Epidermal melanocyte (primary cell): Measurements from ENCODE around the gene TBC1D17.
A peak's percentile ranks its signal among the peaks of the same experiment; 100 is the strongest.

Source experiments
- DNase-seq: peaks from one replicate; pipeline ENCODE4 v3.0.0; 2011; ENCODE audit warnings: low spot score; ENCODE audit not compliant: insufficient read length

Gene TBC1D17

DNA sequence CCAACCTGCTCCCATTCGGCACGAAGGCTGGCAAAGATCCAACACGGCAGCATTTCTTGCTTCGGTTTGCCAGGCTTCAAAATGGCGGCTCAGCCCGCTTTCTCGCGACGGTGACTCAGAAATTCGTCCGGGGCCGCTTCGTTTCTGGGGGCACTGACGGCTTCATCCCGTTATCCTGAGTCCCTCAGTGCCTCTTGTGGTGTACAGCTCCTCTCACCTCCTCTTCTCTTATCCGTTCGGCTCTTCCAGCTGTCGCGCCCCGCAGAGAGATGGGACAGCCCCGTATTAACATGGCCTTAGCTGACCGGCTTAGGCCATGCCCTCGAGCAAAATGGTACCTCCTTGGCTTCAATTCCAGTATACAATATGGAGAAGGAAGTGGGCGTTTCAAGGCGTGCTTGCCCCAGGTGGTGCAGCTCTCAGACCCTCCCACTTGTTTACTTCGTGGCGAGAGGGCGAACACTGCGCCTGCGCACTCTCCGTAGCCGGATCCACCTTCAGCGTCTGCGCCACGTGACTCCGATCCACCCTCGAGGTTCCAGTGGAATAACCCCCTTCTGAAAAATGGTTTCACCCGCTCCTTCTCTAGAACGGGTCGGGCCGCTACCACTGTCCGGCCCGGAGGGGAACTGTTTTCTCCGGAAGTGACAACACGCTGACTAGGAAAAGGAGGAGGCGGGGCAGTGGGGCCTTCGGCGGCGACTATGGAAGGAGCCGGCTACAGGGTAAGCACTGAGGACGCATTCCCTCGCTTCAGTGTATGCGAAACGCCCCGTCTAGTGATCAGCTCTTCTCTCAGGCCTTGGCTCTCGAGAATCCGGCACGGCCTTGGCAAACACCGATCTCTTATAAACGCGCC, at the start of gene TBC1D17, which contains the start of gene AKT1S1:
Gene TBC1D17 (plus strand): TSS at position 683 of the 859 bp plus-strand sequence. CDS start 22 bp downstream, at position 705.
Gene AKT1S1 (minus strand): TSS at position 336 of the 859 bp plus-strand sequence. CDS start 4,060 bp downstream, outside the sequence.
- peak; percentile 99 for DNase-seq

DNA sequence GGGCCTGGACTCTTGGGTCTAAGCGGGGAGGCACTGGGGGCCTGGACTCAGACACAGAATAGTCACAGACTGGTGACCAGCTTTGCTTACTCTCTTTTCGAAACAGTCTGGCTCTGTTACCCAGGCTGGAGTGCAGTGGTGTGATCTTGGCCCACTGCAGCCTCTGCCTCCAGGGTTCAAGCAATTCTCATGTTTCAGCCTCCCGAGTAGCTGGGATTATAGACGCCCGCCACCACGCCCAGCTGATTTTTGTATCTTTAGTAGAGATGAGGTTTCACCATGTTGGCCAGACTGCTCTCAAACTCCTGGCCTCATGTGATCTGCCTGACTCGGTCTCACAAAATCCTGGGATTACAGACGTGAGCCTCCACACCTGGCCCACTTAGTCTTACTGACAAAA, 48.3 kb upstream of the TBC1D17 start:
- no peak for DNase-seq

DNA sequence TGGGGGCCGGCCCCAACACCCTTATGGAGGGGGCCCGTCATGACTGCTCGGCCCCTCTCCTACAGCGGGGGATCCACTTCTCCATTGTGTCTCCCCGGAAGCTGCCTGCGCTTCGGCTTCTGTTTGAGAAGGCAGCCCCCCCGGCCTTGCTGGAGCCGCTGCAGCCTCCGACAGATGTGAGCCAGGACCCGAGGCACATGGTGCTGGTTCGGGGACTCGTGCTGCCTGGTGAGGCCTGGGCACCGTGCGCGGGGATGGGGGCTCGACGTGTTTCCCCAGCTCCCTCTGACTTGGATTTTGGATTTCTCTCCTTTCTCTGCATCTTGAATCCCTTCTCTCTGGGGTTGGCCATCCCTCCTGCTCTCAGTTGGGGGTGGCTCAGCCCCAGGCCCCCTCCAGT, 47.8 kb upstream of the TBC1D17 start:
- no peak for DNase-seq

- DNase-seq, result no peak
Observed at GRCh38 chr19:49830766-49831165, 46.7 kb upstream of the TBC1D17 start.

DNA sequence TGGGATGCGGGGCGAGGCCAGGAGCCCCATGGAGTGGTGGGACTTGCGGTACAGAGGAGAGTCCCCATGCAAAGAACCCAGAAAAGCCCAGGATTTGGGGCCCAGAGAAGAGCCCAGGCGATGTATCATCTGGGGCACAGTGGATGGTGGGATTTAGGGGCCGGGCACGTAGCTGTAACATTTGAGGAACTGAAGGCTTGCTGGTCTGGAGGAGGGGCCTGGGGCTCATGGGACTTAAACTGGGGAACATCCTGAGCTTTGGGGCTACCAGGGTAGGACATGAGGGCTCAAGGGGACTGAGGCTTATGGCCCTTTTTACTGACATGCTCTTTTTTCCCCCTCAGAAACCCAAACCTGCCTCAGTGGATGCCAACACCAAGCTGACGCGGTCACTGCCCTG, 45.9 kb upstream of the TBC1D17 start:
- no peak for DNase-seq

- DNase-seq, result no peak
Observed at GRCh38 chr19:49832556-49832955, 44.9 kb upstream of the TBC1D17 start.

DNA sequence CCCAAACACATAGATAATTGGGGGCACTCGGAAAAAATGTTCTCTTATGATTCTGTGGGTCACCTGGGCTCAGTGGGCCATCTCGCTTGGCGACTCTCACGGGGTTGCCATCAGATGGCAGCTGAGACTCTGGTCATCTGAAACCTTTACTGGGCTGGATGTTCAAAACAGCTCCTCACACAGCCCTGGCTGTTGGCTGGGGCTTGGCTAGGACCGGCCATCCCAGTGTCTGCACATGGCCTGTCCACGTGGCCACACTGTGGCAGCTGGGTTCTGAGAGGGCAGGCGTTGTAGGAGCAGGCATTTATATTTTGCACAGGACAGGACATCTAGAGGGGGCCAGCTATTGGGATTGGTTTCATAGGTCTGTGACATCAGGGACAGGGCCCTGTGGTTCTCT, 43.9 kb upstream of the TBC1D17 start:
- DNase-seq, result no peak

DNA sequence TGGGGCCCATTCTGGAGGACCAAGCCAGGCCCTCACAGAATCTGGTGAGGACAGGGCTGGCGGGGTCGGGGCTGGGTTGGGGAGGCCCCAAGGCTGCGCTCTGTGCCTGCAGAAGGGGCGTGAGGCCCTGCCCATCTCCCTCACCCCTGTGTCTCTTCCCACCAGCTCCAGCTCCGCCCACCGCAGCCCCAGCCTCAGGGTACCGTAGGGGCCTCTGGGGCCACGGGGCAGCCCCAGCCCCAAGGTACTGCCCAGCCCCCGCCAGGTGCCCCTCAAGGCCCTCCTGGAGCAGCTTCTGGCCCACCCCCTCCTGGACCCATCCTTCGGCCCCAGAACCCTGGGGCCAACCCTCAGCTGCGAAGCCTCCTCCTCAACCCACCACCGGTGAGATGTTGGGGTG, 41.9 kb upstream of the TBC1D17 start:
- DNase-seq, result no peak

GRCh38 chr19:49836176-49837008, 41.1 kb upstream of the TBC1D17 start:
- no peak for DNase-seq

- DNase-seq, result no peak
Observed at GRCh38 chr19:49837009-49837310, 40.5 kb upstream of the TBC1D17 start.

DNA sequence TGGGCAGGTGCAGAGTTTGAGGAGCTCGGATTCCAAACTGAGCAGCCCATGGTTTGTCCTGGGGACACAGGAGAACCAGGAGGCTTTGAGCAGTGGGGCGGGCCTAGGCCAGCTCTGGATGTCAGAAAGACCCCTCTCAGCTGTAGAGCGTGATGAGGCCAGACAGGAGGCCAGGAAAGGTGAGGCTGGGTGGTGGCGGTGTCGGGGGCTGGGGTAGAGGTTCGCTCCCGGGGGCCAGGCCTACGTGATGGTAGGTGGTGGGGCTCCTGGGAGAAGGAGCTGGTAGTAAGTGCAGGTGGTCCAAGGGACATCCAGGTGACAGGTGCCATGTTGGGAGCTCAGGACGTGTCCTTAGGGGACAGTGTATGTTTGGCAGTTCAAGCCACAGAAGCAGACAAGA, 40.1 kb upstream of the TBC1D17 start:
- no peak for DNase-seq

GRCh38 chr19:49838885-49839588, 38.5 kb upstream of the TBC1D17 start:
- no peak for DNase-seq

- DNase-seq, result no peak
Observed at GRCh38 chr19:49839713-49840112, 37.8 kb upstream of the TBC1D17 start.

DNA sequence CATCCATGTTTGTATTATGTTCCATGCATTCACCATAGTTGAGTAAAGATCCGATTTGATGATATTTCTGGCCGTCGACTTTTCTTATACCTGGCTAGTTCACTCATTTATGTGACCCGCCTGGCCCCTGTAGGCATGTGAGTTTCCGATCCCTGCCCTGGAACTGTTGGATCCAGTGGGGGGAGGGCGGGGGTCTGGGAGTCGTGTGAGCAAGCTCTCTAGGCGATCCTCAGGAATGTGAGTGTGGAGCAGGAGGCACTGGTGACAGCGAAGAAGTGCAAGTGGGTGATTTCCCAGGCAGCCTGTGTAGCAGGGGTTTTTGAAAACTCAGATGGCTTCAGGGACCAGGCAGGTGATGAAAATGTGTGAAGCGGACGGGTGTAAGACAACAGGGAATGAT, 37.2 kb upstream of the TBC1D17 start:
- no peak for DNase-seq

DNA sequence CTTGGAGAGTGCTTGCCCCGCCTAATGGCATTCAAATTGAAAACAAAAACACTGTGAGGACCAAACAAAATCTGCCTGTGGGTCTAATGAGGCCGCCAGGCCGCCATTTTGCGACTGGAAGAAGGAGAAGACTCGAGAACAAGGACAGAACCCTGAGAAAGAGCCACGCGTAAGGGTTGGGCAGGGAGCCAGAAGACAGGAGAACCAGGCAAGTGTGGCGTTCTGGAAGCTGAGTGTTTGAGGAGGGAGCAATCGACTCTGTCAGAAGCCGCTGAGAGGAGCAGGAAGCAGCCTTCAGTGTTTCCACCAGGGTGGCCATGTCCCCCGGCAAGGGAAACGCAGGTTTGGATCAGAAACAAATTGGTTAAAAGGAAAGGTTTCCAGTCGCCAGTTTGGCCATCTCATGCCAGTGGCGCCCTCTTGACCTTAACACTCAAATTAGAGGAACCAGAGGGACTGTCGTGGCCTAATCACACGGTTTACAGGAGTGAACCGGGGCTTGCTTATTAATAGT, 36.7 kb upstream of the TBC1D17 start:
- no peak for DNase-seq

GRCh38 chr19:49843265-49843664, 34.2 kb upstream of the TBC1D17 start:
- DNase-seq, result no peak

DNA sequence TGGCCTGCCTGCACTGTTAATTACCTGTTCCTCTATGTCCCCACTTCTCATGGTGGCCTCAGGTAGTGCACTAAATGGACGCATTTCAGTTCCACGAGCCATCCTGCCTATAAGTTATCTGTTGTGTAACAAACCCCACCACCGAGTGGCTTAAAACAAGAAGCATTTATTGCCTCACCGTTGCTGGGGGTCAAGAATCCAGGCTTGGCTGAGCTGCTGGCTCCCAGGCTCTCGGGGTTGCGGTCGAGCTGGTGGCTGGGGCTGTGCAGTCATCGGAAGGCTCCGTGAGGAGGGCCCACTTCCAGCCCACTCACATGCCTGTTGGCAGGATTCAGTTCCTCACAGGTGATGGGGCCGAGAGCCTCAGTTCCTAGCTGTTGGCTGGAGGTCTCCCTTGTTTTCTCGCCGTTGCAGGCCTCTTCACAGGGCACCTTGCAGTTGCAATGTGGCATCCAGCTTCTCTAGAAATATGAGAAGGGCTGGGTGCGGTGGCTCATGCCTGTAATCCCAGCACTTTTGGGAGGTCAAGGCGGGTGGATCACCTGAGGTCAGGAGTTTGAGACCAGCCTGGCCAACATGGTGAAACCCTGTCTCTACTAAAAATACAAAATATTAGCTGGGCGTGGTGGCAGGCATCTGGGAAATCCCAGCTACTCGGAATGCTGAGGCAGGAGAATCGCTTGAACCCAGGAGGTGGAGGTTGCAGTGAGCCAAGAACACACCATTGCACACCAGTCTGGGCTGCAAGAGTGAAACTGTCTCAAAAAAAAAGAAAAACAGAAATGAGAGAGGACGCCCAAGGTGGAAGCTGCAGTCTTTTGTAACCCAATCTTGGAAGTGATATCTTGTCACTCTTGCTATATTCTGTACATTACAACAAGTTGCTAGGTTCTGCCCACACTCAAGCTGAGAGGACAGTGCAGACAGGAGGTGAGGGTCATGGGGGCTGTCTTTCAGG, 33.1 kb upstream of the TBC1D17 start:
- no peak for DNase-seq

DNA sequence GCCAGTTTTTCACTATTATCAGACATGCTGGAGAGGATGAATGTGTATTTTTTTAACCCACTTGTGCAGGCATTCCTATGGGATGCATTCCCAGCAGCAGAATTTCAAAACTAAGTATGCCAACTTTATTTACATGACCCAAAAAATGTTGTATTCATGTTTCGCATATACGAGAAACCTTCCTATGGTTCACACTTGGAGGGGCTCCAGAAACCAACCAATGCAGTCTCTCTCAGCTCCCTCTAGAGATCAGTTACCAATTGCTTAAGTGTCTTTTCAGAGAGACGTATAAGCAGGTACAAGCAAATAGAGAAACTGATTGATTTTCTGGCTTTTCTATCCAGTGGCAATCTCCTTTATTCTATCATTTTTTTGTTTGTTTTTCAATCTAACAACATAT, 32.1 kb upstream of the TBC1D17 start:
- no peak for DNase-seq

DNA sequence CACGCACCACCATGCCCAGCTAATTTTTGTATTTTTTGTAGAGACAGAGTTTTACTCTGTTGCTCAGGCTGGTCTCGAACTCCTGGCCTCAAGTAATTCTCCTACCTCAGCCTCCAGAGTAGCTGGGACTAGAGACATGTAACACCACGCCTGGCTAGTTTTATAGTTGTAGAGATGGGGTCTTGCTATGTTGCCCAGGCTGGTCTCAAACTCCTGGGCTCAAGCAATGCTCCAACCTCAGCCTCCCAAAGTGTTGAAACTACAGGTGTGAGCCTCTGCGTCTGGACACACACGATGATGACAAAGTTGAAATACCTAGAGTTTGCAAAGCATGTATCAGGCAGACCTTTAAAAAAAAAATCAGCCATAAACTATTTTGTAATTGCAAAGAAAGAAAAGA, 31.1 kb upstream of the TBC1D17 start:
- no peak for DNase-seq
